Endodermal cell (in vitro differentiated cells): ENCODE results near the gene GPER1. TPM values are rescaled to one million over a fixed set of nuclear protein-coding genes. Genes with fewer than 3 reads are reported as not detected.

Experiments
- DNase-seq: peaks from one replicate; pipeline ENCODE4 v3.0.0-alpha.2; 2017
- H3K27ac ChIP-seq: 2 replicates; pipeline ENCODE4 v1.5.1; 2013; ENCODE audit warnings: mild to moderate bottlenecking, low read depth, low read length, moderate library complexity
- H3K27me3 ChIP-seq: 2 replicates; pipeline ENCODE4 v1.6.1; 2013; ENCODE audit warnings: mild to moderate bottlenecking, low read length, moderate library complexity; ENCODE audit not compliant: insufficient read depth, control insufficient read depth, poor library complexity, severe bottlenecking
- H3K36me3 ChIP-seq: 2 replicates; pipeline ENCODE4 v1.7.0; 2013; ENCODE audit warnings: mild to moderate bottlenecking, low read length, moderate library complexity; ENCODE audit not compliant: control insufficient read depth, insufficient read depth
- H3K4me1 ChIP-seq: one replicate; pipeline ENCODE4 v1.7.0; 2013; ENCODE audit warnings: low read length; ENCODE audit not compliant: control insufficient read depth, insufficient read depth
- H3K4me3 ChIP-seq: 2 replicates; pipeline ENCODE4 v1.5.1; 2013; ENCODE audit warnings: mild to moderate bottlenecking, low read length, moderate library complexity
- H3K9ac ChIP-seq: 2 replicates; pipeline ENCODE4 v1.6.1; 2013; ENCODE audit warnings: mild to moderate bottlenecking, low read length, moderate library complexity; ENCODE audit not compliant: poor library complexity, severe bottlenecking; ENCODE audit errors: extremely low read depth
- H3K9me3 ChIP-seq: 2 replicates; pipeline ENCODE4 v1.6.1; 2013; ENCODE audit warnings: mild to moderate bottlenecking, low read length, moderate library complexity; ENCODE audit not compliant: control insufficient read depth
- H3K27ac Mint-ChIP-seq: 2 replicates; pipeline ENCODE4 v1.8.0; 2020; ENCODE audit warnings: mixed read lengths
- H3K27me3 Mint-ChIP-seq: 2 replicates; pipeline ENCODE4 v1.8.0; 2021; ENCODE audit warnings: mild to moderate bottlenecking, mixed read lengths; ENCODE audit not compliant: insufficient read depth
- H3K36me3 Mint-ChIP-seq: 2 replicates; pipeline ENCODE4 v1.8.0; 2020; ENCODE audit warnings: low read depth, mixed read lengths
- H3K4me1 Mint-ChIP-seq: 2 replicates; pipeline ENCODE4 v1.8.0; 2020; ENCODE audit warnings: mixed read lengths
- H3K4me3 Mint-ChIP-seq: 2 replicates; pipeline ENCODE4 v1.8.0; 2020; ENCODE audit warnings: mild to moderate bottlenecking, moderate library complexity, mixed read lengths
- H3K9me3 Mint-ChIP-seq: 2 replicates; pipeline ENCODE4 v1.8.0; 2020; ENCODE audit warnings: mild to moderate bottlenecking, mixed read lengths
- WGBS, 2 experiments: methylation state at CpG; one replicate each; pipeline versions ENCODE4 v1.1.5 to v1.1.7; 2013; ENCODE audit warnings: missing lambda C conversion rate in 2 of 2, mixed read lengths in 1 of 2; ENCODE audit not compliant: insufficient coverage in 1 of 2, insufficient read length in 1 of 2; 5-methylcytosine and 5-hydroxymethylcytosine counted together
- total RNA-seq, 2 donors: library from RNA; stranded (reverse); fragmentation: NEBNext Ultra II Directional in 1 of 2; extraction: Animal tissue kit (Norgen Biotek cat#: 25700) in 1 of 2; gene quantifications; 2 replicates in 1 of 2; 3 replicates in 1 of 2; pipeline ENCODE4 v1.2.1, GENCODE V29; 2021
- TF ChIP-seq, protein P1 (sequence below): fragments of 200-600 bp; sonication (generic); conservative IDR thresholded peaks from 2 replicates; pipeline ENCODE4 v1.5.0; 2021; ENCODE audit warnings: antibody characterized with exemption, mild to moderate bottlenecking

GPER1 gene
- total RNA-seq, 2 donors from 2014 or later, result 0.35 to 0.51 TPM

DNA sequence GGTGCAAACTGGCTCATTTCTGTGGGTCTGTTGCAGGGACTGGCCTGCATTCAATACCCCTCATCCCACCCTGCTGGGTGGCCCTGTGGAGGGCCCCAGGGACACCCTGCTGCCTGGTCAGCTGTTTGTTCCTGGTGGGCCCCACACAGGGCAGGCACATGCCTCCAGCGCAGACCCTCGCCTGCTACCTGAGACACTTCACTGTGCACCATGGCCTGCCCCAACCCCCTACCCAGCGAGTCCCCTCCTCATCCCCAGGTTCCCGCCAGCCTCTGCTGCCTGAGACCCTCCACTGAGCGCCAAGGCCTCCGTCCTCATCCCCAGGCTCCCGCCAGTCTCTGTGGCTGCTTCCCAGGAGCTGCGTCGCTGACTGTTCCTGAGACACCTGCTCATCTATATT is 26.7 kb upstream of the GPER1 start:
- H3K9ac ChIP-seq, result no peak overlapping the region
- no peaks in the 10 kb centered on the region for H3K9me3 Mint-ChIP-seq
- 88 to 89% methylated on average over 6 to 9 of the region's 9 CpGs for WGBS, 2 experiments
- H3K4me3 ChIP-seq, result no peak overlapping the region
- TF ChIP-seq, protein P1, sequence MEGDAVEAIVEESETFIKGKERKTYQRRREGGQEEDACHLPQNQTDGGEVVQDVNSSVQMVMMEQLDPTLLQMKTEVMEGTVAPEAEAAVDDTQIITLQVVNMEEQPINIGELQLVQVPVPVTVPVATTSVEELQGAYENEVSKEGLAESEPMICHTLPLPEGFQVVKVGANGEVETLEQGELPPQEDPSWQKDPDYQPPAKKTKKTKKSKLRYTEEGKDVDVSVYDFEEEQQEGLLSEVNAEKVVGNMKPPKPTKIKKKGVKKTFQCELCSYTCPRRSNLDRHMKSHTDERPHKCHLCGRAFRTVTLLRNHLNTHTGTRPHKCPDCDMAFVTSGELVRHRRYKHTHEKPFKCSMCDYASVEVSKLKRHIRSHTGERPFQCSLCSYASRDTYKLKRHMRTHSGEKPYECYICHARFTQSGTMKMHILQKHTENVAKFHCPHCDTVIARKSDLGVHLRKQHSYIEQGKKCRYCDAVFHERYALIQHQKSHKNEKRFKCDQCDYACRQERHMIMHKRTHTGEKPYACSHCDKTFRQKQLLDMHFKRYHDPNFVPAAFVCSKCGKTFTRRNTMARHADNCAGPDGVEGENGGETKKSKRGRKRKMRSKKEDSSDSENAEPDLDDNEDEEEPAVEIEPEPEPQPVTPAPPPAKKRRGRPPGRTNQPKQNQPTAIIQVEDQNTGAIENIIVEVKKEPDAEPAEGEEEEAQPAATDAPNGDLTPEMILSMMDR, result no peak
- no peaks in the 10 kb centered on the region for H3K27me3 Mint-ChIP-seq
- H3K4me3 Mint-ChIP-seq, result no peak overlapping the region
- no peak overlapping the region for H3K27ac ChIP-seq
- no peaks in the 10 kb centered on the region for H3K9me3 ChIP-seq
- H3K4me1 Mint-ChIP-seq, result peaks cover 4% of the 10 kb centered on the region
- no peak for DNase-seq
- H3K27ac Mint-ChIP-seq, result no peak overlapping the region
- no peaks in the 10 kb centered on the region for H3K36me3 ChIP-seq
- peaks cover 9% of the 10 kb centered on the region for H3K36me3 Mint-ChIP-seq
- H3K27me3 ChIP-seq, result no peaks in the 10 kb centered on the region
- H3K4me1 ChIP-seq, result peaks cover 9% of the 10 kb centered on the region

DNA sequence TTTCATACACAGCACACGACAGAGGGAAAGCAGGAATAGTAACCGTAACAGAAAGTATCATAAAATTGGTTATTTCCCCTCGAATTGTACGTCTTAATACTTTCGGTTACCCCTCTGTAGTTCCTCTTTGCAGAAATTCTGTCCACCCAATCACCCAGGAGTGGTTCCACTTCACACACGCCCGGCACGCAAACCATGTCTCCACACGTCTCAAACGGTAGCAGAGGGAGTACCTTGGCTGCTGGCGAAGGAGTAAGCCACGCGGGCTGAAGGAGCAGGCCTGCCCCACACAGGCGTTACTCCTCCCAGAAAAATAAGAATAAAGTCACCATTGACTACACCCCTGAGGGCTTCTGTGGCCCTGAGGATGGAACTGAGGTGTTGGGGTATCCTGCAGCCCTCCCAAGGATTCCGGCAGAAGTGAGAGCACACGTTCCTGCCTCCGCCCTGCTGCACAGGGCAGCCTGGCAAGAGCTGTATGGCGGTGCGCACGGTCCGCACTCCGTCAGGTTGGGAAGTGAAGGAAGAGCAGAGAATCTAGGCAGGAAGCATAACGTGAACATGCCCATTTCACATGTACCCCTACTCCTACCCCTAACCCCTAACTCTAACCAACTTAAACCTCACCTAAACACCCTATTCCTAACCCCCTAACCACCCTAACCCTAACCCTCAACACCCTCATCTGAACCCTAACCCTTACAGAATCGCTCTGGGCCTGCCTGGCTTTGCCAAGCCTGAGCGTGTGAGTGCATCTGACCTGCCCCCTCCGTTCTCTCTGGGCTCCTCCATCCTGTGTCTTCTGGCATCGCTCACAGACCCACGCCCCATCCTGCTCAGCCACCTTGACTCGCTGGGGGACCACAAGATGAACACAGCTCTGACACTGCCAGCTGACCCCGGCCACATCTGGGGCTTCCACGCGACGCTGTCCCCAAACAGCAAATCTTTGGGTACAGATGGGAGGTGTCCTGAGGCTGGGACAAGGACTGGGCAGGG is 25.3 kb upstream of the GPER1 start:
- Histone ChIP-seq H3K36me3 (no peaks in the 10 kb centered on the region), H3K9ac (no peak overlapping the region), H3K4me1 (peaks cover 9% of the 10 kb centered on the region), H3K4me3 (no peak overlapping the region), H3K27me3 (no peaks in the 10 kb centered on the region), H3K9me3 (no peaks in the 10 kb centered on the region), H3K27ac (no peak overlapping the region)
- Mint-ChIP-seq H3K27ac (no peak overlapping the region), H3K27me3 (no peaks in the 10 kb centered on the region), H3K4me3 (no peak overlapping the region), H3K4me1 (peaks cover 4% of the 10 kb centered on the region), H3K9me3 (no peaks in the 10 kb centered on the region), H3K36me3 (peaks cover 9% of the 10 kb centered on the region)
- TF ChIP-seq, protein P1, result no peak
- no peak for DNase-seq
- WGBS, 2 experiments, result 92 to 96% methylated on average over 29 to 33 of the region's 33 CpGs

DNA sequence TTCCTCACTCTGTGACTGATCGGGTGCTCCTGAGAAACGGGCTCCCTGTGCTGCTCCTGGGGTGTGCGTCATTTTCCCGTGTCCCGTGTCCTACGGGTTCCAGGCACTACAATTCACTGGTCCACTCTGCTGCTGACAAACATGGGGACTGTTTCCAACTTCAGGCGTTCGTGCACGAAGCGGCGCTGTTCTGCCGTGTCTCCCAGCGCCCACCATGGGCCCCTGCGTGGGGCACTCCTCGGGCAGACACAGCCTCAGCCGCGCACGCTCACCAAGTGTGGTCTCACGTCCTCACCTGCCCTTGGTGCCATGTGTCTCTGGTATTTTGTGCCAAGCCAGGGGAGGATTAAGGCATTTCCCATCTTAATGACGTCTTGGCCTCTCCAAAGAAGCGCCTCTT is 24.6 kb upstream of the GPER1 start:
- Mint-ChIP-seq H3K27ac (no peak overlapping the region), H3K4me1 (peaks cover 4% of the 10 kb centered on the region), H3K36me3 (peaks cover 6% of the 10 kb centered on the region), H3K27me3 (no peaks in the 10 kb centered on the region), H3K4me3 (no peak overlapping the region), H3K9me3 (no peaks in the 10 kb centered on the region)
- Histone ChIP-seq H3K9me3 (no peaks in the 10 kb centered on the region), H3K9ac (no peak overlapping the region), H3K27me3 (no peaks in the 10 kb centered on the region), H3K4me1 (peaks cover 10% of the 10 kb centered on the region), H3K4me3 (no peak overlapping the region), H3K36me3 (no peaks in the 10 kb centered on the region), H3K27ac (no peak overlapping the region)
- TF ChIP-seq, protein P1, result no peak
- 95 to 97% methylated on average over 15 to 21 of the region's 21 CpGs for WGBS, 2 experiments
- no peak for DNase-seq
